ENCODE results near the gene ERICH6.

Gene ERICH6

GRCh38 chr3:150635526-150635925 is 68.2 kb downstream of the ERICH6 start:
- no peak overlapping the region for H3K4me3 ChIP-seq (ENCODE audit: low read depth in 1 of 2, low read length in 2 of 2)
- DNase-seq (peak; percentile 24), ATAC-seq (ENCODE audit: insufficient read depth, low read depth) (peak; percentile 92)
- H4K20me1 ChIP-seq (ENCODE audit: insufficient read depth, low read length) = no peaks in the 10 kb centered on the region
- peaks cover 23% of the 10 kb centered on the region for H3K4me1 ChIP-seq (ENCODE audit: insufficient read depth, low read length)
- peaks cover 10% of the 10 kb centered on the region for H3K36me3 ChIP-seq (ENCODE audit: insufficient read depth, low read length)
- H2AFZ ChIP-seq (ENCODE audit: low read depth, low read length) = peak overlapping the region; percentile 66
- no peaks in the 10 kb centered on the region for H3K79me2 ChIP-seq (ENCODE audit: insufficient read depth, low read length)
- peak overlapping the region; percentile 30 for H3K9ac ChIP-seq (ENCODE audit: low read depth, low read length)
- no peaks in the 10 kb centered on the region for H3K27me3 ChIP-seq (ENCODE audit: insufficient read depth, low read length, poor library complexity)
- TF ChIP-seq EZH2 (IDR thresholded peaks at IDR 0.05; ENCODE audit: borderline replicate concordance, low read depth, low read length, severe bottlenecking) = no peak
- TF ChIP-seq, protein P1, sequence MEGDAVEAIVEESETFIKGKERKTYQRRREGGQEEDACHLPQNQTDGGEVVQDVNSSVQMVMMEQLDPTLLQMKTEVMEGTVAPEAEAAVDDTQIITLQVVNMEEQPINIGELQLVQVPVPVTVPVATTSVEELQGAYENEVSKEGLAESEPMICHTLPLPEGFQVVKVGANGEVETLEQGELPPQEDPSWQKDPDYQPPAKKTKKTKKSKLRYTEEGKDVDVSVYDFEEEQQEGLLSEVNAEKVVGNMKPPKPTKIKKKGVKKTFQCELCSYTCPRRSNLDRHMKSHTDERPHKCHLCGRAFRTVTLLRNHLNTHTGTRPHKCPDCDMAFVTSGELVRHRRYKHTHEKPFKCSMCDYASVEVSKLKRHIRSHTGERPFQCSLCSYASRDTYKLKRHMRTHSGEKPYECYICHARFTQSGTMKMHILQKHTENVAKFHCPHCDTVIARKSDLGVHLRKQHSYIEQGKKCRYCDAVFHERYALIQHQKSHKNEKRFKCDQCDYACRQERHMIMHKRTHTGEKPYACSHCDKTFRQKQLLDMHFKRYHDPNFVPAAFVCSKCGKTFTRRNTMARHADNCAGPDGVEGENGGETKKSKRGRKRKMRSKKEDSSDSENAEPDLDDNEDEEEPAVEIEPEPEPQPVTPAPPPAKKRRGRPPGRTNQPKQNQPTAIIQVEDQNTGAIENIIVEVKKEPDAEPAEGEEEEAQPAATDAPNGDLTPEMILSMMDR (IDR thresholded peaks at IDR 0.05; ENCODE audit: borderline replicate concordance, extremely low read depth, low read length, poor library complexity, severe bottlenecking) = no peak
- H3K27ac ChIP-seq (ENCODE audit: low read length) = peak overlapping the region; percentile 84
- H3K9me3 ChIP-seq (ENCODE audit: insufficient read depth, low read length, severe bottlenecking) = no peaks in the 10 kb centered on the region
- H3K4me2 ChIP-seq (ENCODE audit: insufficient read depth, low read length) = peak overlapping the region; percentile 44

DNA sequence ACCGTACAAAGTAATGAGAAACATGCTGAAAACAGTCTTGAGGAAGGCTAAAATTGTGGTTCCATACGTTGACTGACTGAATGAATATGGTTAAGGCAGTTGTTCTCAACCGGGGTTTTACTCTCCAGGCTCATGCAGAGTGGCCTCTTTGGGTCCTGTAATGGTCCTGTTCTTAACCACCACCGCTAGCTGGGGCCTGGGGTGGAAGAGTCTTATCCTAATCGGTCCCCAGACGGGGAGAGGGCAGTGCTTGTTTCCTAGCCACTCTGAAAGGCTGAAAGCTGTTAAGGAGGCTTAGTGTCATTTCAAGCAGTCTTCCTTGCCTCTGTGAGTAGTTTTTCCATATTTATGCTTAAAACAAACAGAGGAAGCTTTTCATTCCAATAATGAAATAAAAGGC is 68.6 kb downstream of the ERICH6 start:
- Histone ChIP-seq H3K9me3 (ENCODE audit: insufficient read depth, low read length, severe bottlenecking) (no peaks in the 10 kb centered on the region), H3K4me1 (ENCODE audit: insufficient read depth, low read length) (peaks cover 23% of the 10 kb centered on the region), H3K4me3 (ENCODE audit: low read depth in 1 of 2, low read length in 2 of 2) (no peak overlapping the region), H3K27ac (ENCODE audit: low read length) (peak overlapping the region; percentile 84), H3K9ac (ENCODE audit: low read depth, low read length) (peak overlapping the region; percentile 30), H3K27me3 (ENCODE audit: insufficient read depth, low read length, poor library complexity) (no peaks in the 10 kb centered on the region), H3K79me2 (ENCODE audit: insufficient read depth, low read length) (no peaks in the 10 kb centered on the region), H2AFZ (ENCODE audit: low read depth, low read length) (peak overlapping the region; percentile 66), H3K36me3 (ENCODE audit: insufficient read depth, low read length) (peaks cover 15% of the 10 kb centered on the region), H4K20me1 (ENCODE audit: insufficient read depth, low read length) (no peaks in the 10 kb centered on the region), H3K4me2 (ENCODE audit: insufficient read depth, low read length) (peak overlapping the region; percentile 44)
- ATAC-seq (ENCODE audit: insufficient read depth, low read depth) (peak; percentile 47), DNase-seq (peak; percentile 11)
- TF ChIP-seq, protein P1 (IDR thresholded peaks at IDR 0.05; ENCODE audit: borderline replicate concordance, extremely low read depth, low read length, poor library complexity, severe bottlenecking) = no peak
- TF ChIP-seq EZH2 (IDR thresholded peaks at IDR 0.05; ENCODE audit: borderline replicate concordance, low read depth, low read length, severe bottlenecking) = no peak

DNA sequence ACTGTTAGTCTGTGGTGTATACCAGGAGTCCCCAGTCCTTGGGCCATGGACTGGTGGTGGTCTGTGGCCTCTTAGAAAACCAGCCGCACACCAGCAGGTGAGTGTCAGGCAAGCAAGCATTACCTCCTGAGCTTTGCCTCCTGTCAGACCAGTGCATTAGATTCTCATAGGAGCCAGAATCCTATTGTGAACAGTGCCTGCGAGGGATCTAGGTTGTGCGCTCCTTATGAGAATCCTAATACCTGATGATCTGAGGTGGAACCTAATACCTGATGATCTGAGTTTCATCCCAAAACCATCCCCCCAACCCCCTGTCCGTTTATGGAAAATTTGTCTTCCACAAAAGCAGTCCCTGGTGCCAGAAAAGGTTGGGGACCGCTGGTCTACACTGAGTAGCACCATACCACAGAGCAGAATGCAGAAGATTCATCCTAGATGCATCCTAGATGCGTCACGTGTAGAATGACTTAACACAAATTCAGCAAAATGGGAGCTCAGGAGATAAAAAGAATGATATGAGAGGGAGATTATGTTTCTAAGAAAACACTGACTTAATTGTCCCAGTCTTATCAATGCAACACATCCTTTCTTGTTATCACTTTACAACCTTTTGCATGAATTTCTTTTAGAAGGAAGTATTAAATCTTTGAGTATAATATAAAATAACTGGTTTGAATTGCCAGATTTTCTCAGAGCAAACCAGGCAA is 72.1 kb downstream of the ERICH6 start:
- DNase-seq (no peak), ATAC-seq (ENCODE audit: insufficient read depth, low read depth) (no peak)
- peaks cover 39% of the 10 kb centered on the region for H3K36me3 ChIP-seq (ENCODE audit: insufficient read depth, low read length)
- H3K4me3 ChIP-seq (ENCODE audit: low read depth in 1 of 2, low read length in 2 of 2) = no peak overlapping the region
- no peak overlapping the region for H2AFZ ChIP-seq (ENCODE audit: low read depth, low read length)
- H3K9me3 ChIP-seq (ENCODE audit: insufficient read depth, low read length, severe bottlenecking) = no peaks in the 10 kb centered on the region
- H3K27ac ChIP-seq (ENCODE audit: low read length) = no peak overlapping the region
- no peaks in the 10 kb centered on the region for H4K20me1 ChIP-seq (ENCODE audit: insufficient read depth, low read length)
- H3K4me2 ChIP-seq (ENCODE audit: insufficient read depth, low read length) = no peak overlapping the region
- H3K9ac ChIP-seq (ENCODE audit: low read depth, low read length) = no peak overlapping the region
- no peaks in the 10 kb centered on the region for H3K79me2 ChIP-seq (ENCODE audit: insufficient read depth, low read length)
- H3K27me3 ChIP-seq (ENCODE audit: insufficient read depth, low read length, poor library complexity) = no peaks in the 10 kb centered on the region
- no peak for TF ChIP-seq EZH2 (IDR thresholded peaks at IDR 0.05; ENCODE audit: borderline replicate concordance, low read depth, low read length, severe bottlenecking)
- TF ChIP-seq, protein P1 (IDR thresholded peaks at IDR 0.05; ENCODE audit: borderline replicate concordance, extremely low read depth, low read length, poor library complexity, severe bottlenecking) = no peak
- H3K4me1 ChIP-seq (ENCODE audit: insufficient read depth, low read length) = peaks cover 20% of the 10 kb centered on the region

Data from DND-41 (cell line).